Panc1 (cell line): ENCODE data around the gene ARHGEF17.

Source experiments
- POLR2AphosphoS5 ChIP-seq: IDR thresholded peaks from 2 replicates; pipeline ENCODE4 v1.6.1; 2012; ENCODE audit warnings: mild to moderate bottlenecking, low read depth, low read length, moderate library complexity
- TCF7L2 ChIP-seq: IDR thresholded peaks from 2 replicates; pipeline ENCODE4 v1.6.1; 2011; ENCODE audit warnings: mild to moderate bottlenecking, low read depth, low read length, inconsistent platforms
- TF ChIP-seq, protein P1 (sequence below): fragments of 450-650 bp; IDR thresholded peaks from 2 replicates; pipeline ENCODE4 v1.5.1; 2017; ENCODE audit warnings: mild to moderate bottlenecking

GRCh38 chr11:73414977-73415651, 107.0 kb downstream of the ARHGEF17 start:
- TF ChIP-seq POLR2AphosphoS5 (no peak), TCF7L2 (no peak)
- TF ChIP-seq, protein P1, sequence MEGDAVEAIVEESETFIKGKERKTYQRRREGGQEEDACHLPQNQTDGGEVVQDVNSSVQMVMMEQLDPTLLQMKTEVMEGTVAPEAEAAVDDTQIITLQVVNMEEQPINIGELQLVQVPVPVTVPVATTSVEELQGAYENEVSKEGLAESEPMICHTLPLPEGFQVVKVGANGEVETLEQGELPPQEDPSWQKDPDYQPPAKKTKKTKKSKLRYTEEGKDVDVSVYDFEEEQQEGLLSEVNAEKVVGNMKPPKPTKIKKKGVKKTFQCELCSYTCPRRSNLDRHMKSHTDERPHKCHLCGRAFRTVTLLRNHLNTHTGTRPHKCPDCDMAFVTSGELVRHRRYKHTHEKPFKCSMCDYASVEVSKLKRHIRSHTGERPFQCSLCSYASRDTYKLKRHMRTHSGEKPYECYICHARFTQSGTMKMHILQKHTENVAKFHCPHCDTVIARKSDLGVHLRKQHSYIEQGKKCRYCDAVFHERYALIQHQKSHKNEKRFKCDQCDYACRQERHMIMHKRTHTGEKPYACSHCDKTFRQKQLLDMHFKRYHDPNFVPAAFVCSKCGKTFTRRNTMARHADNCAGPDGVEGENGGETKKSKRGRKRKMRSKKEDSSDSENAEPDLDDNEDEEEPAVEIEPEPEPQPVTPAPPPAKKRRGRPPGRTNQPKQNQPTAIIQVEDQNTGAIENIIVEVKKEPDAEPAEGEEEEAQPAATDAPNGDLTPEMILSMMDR = no peak
